CD4-positive, alpha-beta T cell treated with Interleukin-6 at 100 ng/mL for 8 hours (primary cell): ENCODE results near the gene SPSB1.

Experiments used
- DNase-seq: peaks from one replicate; pipeline ENCODE4 v3.0.0-alpha.2; 2020; ENCODE audit warnings: mixed read lengths, low spot score

The SPSB1 gene

DNA sequence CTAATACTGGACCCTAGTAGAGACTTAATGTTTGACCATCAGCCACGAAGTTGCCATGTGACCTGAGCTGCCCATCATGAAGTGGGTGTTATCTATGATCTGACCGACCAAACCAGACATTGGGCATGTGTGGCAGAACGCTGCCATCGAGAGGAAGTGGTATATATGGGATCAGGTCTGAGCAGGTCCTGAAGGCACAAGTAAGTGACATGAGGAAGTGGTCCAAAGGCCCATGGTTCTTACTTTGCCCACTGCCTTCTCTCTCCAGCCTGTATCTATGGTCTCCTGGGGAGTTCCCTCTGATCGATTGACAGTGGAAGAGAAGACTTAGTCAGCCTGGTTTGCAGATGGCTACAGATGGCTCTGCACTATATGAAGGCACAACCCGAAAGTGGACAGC, 7.9 kb downstream of the SPSB1 start:
- DNase-seq, result no peak

DNA sequence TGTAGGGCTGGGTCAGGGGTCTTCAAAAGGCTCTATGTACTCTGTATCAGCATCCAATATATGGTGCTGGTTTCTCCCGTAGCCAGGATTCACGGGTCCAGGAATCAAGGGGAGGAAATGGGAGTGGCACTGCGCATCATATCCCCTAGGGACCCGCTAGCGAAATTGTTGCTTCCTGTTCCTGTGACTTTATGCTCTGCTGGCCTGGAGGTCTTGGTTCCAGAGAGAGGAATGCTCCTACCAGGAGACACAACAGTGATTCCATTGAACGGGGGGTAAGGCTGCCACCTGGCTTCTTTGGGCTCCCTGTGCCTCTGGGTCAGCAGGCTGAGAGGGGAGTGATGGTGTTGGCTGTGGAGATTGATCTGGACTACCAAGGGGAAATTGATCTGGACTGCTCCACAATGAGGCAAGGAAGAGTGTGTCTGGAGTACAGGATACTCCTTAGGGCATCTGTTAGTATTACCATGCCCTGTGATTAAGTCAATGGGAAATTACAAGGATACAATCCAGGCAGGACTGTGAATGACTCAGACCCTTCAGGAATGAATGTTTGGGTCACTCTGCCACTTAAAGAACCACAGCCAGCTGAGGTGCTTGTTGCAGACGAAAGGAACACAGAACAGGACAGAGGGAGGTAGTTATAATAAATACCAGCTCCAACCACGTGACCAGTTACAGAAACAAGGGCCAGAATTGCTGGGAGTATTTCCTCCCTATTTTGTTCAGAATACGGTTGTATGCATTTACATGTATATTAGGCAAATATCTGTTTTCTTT, 10.2 kb downstream of the SPSB1 start:
- no peak for DNase-seq

DNA sequence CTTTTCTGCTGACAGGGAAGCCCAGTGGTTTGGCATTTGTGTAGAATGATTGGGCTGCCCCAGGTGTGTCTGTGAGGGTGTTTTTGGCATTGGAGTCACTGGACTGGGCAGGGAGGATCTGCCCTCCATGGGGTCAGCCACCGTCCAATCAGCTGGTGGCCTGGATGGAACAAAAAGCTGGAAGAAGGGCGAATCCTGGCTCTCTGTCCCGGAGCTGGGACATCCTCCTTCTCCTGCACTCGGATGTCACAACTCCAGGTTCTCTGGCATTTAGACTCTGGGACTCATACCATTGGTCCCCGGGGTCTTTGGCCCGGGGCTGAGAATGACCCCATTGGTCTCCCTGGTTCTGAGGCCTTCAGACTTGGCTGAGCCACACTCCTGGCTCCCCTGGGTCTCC, 11.2 kb downstream of the SPSB1 start:
- no peak for DNase-seq

DNA sequence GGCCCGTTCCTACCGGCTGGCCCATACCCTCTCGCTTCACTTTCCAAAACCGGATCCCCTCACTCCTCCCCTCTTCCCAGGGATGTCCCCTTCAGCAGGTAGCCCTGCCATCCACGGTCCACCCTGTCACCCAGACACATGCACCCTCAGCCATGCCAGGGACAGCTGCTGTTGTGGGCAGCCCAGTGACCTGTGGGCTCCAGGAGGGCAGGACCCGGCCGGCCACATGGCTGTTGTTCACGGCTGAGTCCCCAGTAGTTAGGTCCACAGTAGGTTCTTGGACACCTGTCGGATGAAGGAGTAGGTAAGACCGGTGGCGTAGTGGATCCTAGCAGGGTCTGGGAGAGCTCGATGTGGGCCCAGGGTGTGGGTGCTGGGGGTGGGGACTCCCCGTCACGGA, 12.5 kb downstream of the SPSB1 start:
- no peak for DNase-seq

DNA sequence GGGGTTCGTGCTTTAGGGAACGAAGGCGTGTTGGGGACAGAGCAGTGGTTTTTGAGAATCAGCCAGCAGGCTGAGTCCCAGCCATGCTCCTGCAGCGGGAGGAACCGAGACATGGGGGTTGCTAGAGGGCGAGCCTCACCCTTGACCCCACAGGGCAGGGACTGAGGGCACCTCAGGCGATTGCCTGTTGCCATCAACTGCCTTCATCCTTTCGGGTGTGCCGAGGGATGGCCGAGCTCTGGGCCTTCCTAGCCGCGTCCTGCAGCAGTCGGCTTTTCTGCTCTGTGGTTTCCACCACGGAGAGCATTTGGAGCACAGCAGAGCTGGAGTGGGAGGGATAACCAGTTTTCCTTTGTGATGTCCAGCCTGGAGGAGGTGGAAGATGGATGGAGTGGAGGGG, 13.3 kb downstream of the SPSB1 start:
- DNase-seq, result no peak

DNA sequence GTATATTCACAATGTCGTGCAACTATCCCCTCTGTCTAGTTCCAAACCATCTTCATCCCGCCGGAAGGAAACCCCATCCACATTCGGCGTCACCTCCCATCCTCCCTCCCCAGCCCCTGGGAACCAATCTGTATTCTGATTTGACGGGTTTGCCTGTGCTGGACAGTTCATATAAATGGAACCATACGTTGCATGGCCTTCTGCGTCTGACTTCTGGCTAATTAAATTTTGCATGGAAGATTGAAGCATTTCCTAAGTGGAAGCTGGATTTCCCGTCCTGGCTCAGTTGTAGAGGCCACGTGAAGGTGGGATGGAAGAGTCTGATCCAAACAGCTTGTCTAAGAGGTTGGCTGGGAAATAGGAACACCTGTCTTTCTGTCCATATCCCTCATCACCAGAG, 14.6 kb downstream of the SPSB1 start:
- no peak for DNase-seq

DNA sequence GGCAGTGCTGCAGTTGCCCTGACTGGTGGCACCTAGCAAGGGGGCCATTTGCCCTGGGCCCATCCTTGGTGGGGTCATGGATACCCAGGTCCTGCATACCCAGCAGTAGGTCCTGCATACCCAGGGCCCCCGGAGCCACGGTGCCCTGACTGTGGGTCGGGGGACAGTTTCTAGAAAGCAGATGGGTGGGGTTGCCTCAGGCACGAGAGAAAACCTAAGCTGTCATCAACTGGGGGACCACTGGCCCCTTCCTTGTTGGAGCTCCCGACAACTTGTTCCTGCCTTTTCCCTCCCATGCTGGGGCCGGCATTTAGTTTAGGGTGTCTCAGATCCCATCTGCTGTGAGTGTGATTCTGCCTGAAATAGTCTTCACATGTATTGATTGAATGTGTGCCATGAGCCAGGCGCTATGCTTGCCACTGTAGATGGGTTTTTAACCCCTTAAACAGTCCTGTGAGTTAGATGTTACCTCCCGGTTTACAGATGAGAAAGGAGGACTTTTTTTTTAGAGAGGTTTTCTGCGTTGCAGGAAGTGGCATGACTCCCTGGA, 15.6 kb downstream of the SPSB1 start:
- DNase-seq, result no peak

DNA sequence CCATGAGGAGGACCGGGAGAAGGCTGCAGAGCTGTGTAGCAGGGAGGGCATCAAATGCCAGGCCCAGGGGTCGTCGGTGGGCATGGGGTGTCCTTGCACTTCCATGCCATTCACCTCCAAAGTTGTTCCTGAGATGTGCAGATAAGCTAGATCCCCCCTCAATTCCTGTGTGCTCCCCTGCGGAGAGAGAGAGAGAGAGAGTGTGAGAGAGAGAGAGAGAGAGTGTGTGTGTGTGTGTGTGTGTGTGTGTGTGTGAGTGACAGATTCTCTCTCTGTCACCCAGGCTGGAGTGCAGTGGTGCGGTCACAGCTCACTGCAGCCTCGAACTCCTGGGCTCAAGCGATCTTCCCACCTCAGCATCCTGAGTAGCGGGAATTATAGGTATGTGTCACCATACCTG, 16.4 kb downstream of the SPSB1 start:
- no peak for DNase-seq

DNA sequence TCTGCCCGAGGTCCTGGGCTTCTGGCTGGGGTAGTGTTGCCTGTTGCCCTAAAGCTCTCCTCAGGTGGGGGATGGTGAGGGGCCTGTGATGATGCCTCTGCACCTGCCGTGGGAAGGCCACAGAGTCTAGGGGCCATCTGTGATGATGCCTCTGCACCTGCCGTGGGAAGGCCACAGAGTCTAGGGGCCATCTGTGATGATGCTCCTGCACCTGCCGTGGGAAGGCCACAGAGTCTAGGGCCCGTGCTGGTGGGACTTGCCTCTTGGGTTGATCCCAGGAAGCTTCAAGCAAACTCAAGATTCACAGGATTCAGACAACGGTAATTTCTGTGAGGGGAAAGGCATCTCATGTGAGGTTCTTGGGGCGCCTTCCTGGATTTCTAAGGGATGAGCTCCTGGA, 17.3 kb downstream of the SPSB1 start:
- DNase-seq, result no peak

DNA sequence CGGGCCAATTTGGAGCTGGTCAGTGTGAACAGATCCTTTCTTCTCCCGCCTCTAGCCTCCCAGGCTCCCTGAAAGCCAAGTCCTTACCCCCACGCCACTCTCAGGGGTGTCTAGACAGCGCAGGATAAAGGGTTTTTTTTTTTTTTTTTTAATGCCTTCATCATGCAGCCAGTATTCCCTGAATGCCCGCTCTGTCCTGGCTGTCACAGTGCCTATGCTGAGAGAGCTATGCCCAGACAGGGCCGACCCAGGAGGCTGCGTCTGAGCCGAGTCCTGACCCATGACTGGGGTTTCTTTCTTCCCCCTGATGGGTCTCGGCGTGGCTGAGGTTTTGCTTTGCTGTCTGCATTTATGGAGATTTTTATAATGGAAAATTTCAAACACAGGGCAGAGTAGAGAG, 18.3 kb downstream of the SPSB1 start:
- no peak for DNase-seq

DNA sequence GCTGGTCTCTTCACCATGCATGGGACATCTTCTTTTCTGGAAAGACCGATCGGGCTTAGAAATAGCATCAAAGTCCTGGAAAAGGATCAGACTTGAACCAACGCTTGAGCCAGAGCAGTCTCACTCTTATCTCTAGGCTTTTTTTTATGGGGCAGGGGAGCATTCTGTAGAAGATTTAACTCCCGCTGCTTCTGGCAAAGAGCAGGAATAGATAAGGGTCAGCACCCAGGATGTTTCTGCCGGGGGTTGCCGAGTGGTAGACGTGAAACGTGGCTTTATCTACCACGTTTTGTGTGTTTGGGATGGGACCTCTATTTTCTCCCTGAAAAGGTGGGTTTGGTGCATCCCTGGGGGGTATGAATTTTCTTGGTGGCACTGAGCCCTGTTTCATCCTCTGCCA, 18.8 kb downstream of the SPSB1 start:
- no peak for DNase-seq

DNA sequence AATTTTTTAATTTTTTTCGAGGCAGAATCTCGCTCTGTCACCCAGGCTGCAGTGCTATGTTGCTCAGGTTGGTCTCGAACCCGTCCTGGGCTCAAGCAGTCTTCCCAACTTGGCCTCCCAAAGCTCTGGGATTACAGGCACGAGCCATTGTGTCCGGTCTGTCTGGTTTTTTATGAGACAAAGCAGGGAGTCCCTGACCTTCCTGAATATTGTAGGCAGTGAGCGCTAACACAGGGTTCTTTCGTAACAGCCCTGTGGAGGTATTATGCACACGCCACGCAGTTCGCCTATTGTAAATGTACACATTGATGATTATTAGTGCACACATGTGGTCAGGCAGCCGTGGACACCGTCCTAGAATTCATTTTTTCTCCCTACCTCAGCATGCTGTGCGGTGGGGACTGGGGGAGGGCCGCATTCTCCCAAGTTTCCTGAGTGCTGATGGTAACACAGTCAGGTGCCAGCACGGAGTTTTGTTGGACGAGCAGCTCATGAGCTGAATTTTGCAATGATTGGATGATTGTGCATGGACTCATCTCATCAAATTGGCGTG, 19.6 kb downstream of the SPSB1 start:
- no peak for DNase-seq

DNA sequence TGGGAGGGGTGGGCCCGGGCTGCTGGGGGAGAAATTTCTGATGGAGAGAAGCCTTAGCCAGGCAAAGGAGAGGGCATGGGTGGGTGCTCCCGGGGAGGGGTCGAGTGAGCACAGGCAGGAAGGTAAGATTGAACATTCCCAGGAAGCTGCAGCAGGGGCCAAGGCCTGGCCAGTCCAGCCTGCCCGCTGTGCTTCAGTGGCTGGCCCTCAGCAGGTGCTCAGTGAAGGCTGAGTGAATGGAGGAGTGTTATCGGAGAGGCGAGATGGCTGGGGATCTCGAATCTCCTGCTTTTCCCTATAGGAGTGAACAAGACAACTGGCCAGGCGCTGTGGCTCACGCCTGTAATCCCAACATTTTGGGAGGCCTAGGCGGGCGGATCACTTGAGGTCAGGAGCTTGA, 20.9 kb downstream of the SPSB1 start:
- DNase-seq, result no peak

DNA sequence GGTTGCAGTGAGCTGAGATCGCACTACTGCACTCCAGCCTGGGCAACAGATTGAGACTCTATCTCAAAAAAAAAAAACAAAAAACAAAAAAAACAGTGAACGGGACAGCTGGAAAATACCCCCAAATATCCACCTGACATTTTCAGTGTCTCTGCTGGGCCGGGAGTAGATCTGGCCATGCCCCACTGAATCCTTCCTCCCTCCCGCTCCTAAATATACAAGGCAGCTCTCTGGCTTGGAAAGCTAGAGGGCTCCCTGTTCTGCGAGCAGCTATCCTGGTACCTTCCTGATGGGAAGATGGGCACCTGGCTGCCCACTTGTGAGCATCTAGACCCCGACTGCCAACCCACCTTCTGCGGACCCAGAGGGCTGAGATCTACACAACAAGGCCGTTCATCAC, 21.4 kb downstream of the SPSB1 start:
- no peak for DNase-seq

DNA sequence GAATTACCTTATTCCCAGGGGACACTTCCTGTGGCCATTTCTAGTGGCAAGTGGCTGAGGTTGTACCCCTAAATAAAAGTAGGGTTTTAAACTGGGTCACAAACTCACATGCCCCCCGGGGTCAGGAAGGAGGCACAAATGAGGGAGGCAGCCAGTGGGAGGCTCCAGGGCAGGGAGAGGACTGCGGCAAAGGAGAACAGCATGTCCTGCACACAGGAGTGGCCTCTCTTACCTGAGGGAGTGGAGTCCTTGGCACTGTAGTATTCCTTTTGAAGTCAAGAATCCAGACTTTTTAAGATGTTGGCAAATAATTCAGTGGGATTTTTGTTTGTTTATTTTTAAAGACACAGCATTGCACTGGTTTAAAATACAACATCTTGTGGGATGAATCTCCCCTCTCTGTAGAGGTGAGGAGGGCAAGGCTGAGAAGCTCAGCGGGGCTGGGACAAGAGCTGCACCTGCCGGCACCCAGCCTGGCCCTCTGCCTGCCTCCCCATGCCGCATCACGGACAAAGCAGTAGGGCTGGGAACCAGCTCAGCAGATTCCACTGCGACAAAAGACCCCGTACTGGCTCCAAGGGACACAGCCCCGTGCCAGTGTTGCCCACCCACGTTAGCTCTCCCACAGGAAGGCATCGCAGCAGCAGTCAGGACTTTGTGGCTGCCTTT, 22.2 kb downstream of the SPSB1 start:
- DNase-seq, result no peak

DNA sequence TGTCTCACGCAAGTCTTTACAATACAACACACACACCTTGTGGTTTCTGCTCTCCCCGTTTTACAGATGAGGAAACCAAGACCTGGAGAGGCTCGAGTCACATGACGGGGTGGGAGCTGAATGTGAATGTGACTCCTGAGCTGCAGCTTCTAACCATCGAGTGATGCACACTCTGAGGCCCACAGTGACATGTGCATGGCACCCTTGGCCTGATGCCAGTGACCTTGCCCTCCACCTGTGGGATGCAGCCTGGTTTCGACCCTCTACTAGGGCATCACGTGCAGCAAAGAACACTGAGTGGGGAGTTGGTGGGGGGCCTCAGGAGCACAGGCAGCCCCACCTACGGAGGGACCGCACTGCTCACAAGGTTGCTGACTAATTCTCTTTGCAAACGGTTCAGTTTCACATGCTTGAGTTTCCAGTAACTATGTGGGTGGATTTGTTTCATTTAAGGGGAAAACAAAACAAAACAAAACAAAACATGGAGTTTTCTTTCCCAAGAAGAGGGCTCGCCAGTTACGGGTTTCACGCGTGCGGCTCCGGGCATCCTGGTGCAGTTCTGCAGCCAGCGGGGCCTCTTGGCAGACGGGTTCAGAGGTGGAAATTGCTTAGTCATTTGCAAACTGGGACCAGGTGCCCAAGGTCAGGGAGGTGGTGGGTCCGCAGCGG, 22.9 kb downstream of the SPSB1 start:
- no peak for DNase-seq

DNA sequence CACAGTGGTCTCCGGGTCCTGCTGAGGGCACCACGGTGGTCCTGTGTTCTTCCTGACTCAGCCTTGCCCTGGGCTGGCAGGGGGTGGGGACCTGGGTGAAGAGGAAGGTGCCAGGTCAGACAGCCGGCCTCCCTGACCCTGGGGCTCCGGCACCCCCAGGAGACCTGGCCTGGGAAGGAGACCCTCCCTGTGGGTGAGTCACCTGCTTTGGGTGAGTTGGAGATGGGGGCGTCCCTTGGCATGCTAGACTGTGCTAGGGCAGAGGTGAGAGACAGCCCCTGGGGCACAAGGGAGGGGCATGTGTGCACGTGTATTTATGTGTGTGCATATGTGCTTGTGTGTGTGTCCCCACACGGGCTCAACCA, 23.4 kb downstream of the SPSB1 start:
- no peak for DNase-seq

DNA sequence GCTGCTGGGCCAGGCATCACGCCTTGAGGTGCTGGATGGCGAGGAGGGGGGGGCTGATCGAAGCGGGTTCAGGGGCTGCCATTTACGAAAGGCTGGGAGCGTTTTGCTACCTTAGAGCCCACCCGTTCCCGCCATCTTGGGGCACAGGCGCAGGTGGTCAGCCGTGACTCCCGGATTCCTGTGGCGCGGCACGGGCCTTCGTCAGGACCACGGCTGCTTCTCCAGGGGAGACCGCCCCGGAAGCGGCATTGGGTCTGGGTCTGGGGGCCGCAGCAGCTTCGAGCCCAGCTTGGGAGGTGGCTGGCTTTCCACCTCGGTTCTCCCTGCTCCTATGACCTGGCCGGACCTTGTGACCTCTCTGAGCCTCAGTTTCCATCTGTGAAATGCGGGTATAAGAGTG, 23.8 kb downstream of the SPSB1 start:
- DNase-seq, result no peak

DNA sequence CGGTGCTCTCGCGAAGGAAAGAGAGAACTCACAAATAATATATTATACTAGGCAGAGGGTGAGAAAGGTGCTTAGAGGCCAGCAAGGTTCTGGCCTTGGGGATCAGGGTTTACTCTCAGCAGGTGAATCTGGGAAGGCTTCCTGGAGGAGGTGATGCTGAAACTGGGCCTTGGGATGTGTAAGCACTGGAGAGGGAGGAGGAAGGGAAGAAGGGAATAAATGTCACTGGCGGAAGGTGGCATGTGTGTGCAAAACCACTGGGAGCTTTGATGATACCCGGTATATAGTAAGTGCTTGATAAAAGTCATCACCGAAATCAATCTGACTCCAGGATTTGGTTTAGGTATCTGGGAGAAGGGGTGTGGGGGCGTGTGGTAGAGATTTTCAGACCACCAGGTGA, 24.4 kb downstream of the SPSB1 start:
- no peak for DNase-seq

DNA sequence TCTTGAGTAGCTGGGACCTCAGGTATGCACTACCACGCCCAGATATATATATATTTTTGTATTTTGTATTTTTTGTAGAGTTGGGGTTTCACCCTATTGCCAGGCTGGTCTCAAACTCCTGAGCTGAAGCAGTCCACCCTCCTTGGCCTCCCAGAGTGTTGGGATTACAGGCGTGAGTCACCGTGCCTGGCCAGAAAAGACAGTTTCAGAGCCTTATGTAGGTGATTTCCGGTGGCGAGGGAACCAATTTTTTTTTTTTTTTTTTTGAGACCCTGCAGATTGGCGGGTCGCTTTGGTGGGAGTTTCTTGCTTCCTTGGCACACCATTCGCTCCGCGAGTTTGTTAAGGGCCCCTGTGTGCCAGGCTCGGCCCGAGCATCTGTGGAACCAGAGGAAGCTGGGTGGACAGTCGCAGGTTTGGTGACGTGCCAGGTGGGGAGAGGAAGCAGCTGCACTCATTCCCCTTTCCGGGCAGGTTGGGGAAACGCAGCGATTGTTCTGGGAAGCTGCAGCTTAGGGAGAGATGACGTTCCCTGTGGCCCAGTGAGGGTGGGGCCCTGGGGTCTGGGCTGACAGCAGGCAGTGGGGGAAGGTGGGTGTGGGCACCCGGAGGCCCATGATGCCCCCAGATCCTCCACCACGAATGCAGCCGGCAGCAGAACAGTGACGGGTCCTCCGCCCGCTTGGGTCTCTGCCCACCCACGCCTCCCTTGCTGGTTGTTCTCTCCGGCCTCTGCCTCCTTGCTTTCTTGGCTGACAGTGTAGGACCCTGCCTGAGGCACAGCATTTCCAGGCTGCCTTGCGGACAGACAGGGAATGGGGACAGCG, 25.1 kb downstream of the SPSB1 start:
- DNase-seq, result no peak

DNA sequence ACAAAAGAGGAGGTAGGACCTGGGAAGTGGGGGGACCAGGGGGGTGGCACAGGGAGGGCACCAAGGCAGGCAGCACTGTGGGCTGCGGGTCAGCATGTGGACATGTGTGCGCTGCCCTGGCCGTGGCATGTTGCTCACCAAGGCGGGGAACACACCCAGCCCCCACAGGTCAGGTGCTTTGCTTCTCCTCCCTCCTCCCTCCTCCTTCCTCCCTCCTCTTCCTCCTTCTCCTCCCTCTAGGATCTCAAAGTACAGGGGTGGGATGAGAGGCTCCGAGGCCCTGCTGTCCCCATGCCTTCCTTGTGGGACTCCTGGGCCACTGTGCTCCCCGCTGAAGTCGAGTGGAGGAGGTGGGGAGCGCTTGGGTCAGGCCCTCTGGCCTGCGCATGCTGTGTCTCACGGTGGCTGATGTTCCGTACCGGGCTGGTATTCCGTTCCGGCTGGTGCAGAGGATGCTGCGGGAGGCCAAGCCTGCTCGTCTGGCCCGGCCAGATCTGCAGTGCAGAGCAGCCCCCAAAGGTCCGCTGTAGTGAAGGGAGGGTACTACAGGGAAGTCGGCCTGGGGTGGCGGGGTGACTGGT, 26.6 kb downstream of the SPSB1 start:
- DNase-seq, result no peak
